HG03039 (cell line): ENCODE measurements around the gene DCDC2C.
"Not testable (repeated sequence)": the region's sequence is repeated elsewhere in the genome, so short reads cannot be mapped to it uniquely, and the experiment has no call there.

Source experiments
- ATAC-seq: cut with Tn5 transposase; IDR thresholded peaks from one replicate; pipeline ENCODE4 v1.9.1; 2021; ENCODE audit warnings: mild to moderate bottlenecking, moderate library complexity; ENCODE audit not compliant: unreplicated experiment

Gene DCDC2C

DNA sequence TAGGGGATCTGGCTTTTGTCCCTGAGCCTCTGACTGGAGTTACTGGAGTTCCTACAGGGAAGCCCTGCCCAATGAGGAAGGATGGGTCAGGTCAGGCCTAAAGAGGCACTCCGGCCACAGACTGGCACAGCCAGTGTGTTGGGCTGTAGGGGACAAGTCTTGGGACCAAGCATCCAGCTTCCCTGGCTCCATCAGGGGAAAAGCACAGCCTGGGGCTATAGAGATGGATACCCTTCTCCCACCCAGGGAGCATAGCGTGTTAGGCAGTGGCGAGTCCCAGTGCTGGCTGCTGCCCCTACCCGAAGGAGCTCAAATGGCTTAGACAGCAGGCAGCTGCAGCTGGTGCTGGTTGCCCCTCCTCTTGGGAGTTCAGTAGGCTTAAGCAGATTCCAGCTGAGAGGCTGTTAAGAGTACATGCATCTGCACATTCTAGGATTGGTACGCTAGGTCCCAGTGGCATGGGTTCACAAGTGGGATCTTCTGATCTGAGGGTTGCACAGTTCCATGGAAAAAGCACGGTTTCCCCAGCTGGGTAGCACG lies 111.4 kb downstream of the DCDC2C start:
- ATAC-seq, result no peak

- not testable (repeated sequence) for ATAC-seq
Measured at GRCh38 chr2:3817144-3817543, 113.8 kb downstream of the DCDC2C start.

DNA sequence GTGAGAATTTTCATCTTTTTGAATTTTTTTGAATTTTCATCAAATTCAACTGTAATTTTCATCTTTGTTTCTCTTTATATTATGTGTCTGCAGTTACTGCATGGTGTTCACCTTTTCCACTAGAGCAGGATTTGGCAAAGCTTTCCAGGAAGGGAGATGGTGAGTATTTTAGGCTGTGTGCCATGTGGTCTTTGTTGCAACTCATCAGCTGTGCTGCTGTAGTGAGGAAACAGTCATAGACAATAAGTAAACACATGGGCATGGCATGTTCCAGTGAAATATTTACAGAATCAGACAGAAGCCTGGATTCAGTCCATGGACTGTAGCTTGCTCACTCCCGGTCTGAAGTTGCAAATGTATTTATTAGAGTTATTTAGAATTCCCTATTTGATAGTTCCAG lies 120.4 kb downstream of the DCDC2C start:
- ATAC-seq, result no peak

DNA sequence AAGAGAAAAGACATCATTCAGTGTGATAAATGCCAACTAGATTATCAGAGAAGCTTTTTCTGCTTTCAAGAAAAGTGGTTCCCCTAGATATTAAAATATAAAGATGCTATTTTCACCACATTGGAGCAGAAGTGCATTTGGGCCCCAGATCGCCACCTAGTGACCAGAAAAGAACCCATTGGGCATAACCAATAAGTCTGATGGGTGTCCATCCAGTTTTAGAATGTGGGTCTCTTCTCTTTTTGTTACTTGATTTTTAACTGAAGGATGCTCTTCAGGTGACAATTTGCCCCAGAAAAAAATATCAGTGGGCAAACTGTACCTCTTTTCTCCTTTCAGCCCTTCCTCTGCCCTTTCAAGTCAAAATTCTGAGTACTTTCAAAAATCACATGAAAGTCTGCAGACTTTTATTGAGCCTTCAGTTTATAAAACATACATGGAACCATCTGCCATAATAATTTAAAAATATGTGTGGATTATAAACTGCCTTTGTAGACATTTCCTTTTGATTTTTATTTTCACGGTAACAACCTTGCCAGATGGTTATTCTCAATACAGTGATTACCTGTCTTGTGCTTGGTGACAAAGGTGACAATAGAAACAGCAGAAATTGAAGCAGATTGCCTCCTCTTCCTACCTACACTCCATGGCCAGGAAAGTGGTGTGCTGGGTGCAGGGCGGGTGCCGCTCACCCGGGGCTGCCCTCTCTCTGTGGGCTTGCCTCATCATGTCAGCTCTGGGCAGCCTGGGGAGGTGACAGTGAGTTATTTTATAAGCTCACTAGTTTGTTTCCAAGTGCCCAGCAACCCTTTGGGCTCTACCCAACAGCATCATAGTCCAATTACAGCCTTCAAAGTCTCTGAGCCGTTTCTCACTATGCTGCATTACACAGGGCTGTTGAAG lies 124.5 kb downstream of the DCDC2C start:
- ATAC-seq, result no peak

GRCh38 chr2:3830796-3831195 lies 127.4 kb downstream of the DCDC2C start:
- no peak for ATAC-seq

DNA sequence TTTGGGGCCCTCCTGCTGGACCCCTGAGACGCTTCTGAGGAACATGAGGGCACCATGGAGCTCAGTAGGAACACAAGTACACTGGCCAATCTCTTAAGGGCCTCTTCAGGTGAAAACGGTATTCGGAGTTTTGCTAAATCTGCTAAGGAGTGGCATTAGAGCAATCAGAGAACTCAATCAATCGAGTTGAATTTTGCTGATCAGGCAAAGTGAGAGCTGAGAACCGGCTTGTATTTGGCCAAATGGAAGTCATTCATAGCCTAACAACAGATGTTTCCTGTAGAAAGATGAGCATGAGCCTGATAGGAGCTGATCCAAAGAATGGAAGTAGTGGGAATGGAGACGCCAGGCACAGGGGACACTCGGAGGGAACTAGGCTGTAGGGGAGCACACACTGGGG lies 133.7 kb downstream of the DCDC2C start:
- no peak for ATAC-seq

DNA sequence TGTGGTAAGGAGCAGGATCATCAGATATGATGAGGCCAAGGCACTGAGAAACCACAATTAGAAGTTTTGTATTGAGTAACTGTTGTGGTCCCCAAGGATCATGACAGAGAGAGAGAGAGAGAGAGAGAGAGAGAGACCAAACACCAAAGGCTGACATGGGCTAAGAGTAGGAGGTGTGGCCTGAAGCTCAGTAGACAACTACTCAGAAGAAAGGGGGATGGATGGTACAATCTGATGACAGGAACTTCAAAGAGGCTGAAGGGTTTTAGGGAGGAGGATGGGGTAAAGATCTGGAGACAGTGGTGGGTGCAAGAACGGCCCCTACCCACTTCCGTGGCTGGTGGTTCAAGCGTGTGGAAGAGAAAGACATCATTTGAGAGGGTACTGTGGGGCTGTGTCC lies 135.0 kb downstream of the DCDC2C start:
- ATAC-seq, result no peak

DNA sequence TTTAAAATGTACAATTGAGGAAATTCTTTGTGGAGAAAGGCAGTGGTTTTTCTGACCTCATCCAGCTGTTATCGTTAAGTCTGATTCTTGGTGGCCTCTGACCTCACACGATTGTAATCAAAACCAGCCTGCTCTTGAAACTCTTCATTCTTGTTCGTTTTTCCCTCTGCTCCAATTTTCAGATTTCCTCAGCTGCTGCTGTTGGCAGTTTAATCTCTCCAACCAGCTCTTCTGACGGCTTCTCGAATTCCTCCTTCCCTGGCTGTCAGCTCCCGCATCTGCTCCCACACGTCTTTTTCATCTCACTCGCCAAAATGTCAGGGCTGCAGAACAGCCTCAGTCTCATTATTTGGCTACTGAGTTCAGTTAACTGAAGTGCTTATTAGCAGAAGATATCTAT lies 136.1 kb downstream of the DCDC2C start:
- ATAC-seq, result no peak

DNA sequence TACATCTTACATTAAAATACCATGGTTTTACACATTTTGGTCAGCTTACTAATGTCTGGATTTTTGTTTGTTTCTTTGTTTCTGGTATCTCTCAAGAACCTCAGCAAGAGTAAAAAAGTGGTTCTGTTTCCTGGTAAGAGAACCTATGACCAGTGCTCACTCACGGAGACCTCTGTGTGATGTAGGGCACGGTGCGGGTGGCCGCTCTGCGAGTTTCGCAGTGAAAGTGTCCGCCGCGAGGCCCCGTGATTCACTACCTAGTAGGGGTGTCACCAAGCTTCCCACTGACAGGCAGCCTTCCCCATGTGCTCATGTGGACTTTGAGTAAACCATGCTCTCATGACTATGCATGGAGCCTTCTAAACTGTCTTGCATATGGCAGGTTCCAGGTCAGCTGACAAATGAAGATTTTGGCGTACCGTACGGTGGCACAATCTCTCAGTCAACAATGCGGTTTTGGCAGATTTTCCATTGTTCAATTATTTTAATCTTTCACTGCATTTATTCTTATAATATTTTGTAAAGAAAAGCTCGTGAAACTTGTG lies 137.3 kb downstream of the DCDC2C start:
- ATAC-seq, result no peak

- no peak for ATAC-seq
Measured at GRCh38 chr2:3847397-3848052, 144.2 kb downstream of the DCDC2C start.

- ATAC-seq, result no peak
Measured at GRCh38 chr2:3848776-3849175, 145.4 kb downstream of the DCDC2C start.

GRCh38 chr2:3849213-3849612 lies 145.8 kb downstream of the DCDC2C start:
- ATAC-seq, result no peak

- no peak for ATAC-seq
Measured at GRCh38 chr2:3857576-3857975, 154.2 kb downstream of the DCDC2C start.

DNA sequence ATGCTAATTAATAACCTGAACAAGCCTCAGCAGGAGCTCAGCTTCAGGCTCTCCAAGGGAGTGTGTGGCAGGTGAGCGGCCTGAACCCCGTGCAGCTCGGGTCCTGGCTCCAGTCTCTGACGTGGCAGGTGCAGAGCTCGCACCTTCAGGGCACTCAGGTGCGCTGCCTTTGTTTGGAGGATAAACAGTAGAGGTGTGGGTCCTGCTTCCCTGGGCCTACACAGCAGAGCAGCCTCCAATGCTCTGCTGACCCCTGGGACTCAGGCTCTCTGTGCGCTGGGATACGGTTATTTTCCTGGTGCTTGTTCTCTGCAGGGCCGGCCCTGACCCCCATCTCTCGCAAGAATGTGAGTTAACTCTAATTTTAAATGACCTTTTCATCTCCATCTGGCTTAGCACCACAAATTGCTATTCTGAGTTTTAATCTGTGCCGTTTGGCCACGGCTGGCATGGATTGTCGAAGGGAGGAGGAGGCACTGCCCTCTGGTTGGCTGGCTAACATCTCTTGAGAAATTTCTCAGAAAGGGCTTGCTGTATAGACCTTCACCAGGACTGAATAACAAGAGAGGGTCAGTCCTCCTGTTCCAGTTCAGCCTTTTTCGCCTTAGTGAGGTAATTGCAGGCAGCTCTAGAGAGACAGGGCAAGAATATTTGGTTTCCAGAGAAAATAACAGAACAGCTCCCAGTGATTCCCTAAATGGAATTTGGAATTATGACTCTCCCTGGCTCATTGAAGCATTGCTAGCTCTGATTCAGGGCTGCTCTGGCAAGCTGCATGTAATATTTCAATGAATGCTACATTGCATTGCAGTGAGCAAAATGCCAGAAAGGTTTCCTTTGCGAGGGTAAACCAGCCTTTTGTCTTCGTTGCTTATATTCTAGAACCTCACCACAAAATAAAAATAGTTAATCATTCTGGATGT lies 161.8 kb downstream of the DCDC2C start:
- ATAC-seq, result no peak

DNA sequence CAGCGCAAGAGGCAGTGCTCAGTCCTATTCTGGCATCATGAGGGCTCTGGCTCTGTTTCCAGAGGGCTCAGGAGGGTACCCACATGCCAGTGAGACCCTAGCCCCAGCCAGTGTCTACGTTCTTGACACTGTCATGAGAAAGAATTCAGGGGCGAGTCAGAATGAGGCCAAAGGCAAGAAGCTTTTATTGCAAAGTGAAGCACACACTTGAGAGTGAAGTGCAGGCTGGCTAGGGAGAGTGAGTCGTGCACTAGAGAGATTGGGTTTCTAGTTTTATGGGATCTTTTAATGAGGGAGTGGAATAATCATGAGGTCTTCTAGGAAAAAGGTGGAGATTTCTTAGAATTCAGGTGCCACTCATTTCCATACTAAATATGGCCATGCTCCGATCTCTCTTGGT lies 164.1 kb downstream of the DCDC2C start:
- ATAC-seq, result no peak

GRCh38 chr2:3868012-3868805 lies 164.8 kb downstream of the DCDC2C start:
- ATAC-seq, result no peak

DNA sequence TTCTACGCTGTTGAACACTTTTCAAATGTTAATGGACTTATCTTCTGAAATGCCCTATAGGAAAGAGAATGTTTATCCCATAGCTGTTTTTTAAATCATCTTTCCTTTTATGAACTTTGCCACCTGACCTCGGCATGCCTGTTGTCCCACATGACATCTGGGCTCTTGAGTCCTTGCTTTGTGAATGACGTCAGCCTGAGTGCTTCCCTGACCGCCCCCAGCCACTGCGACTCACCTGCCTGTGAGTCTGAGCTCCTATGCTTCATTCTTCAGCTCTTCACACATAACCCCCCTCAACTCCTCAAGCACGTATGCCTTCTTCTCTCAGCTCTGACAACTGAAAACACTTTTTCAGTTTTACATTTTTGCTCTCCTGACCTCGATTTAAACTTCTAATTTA lies 166.8 kb downstream of the DCDC2C start:
- no peak for ATAC-seq

DNA sequence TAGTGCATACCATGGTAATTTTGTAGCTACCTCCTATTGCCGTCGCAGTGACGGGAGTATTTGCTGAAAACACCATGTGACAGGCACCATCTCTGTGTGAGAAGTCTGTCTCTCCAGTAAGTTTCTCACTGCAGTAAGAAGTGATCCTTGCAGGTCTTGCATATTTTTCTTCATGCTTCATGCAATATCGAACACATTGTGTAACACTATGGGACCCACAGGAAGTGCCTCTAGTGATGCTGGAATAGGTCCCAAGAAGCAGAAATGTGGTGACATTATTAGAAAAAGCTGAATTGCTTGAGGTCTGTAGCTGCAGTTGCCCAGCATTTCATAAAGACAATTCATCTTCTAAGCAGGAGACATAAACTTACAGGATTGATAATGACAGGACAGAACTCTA lies 167.6 kb downstream of the DCDC2C start:
- no peak for ATAC-seq

GRCh38 chr2:3872451-3872850 lies 169.1 kb downstream of the DCDC2C start:
- no peak for ATAC-seq

DNA sequence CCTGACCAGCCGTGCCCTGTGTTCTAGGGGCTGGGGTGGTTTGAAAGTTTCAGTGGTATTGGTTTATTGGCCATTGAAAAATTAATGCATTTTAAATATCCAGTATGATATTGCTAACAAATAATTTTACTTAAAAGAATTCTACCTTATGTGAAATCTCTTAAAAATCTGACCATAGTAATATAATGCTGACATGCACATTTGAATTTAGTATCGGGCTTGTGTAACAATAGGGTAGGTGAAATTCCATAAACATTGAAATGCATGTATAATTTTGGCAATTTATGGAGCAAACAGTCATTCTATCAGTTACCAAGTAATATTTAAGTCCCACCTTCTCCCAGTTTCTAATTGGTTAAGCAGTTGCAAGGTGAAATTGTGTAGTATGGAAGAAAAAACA lies 170.5 kb downstream of the DCDC2C start:
- ATAC-seq, result no peak
